Ovary (tissue), 3 donors: ENCODE data around the gene HIPK2.

ENCODE experiments used
- CTCF ChIP-seq, 3 donors: fragments of 450-650 bp in 2 of 3; fragments of 200-600 bp in 1 of 3; IDR thresholded peaks; one replicate each; pipeline versions ENCODE4 v1.5.1 to v1.8.0; 2016 to 2022; ENCODE audit warnings: antibody characterized with exemption in 3 of 3, mild to moderate bottlenecking in 1 of 3
- EP300 ChIP-seq: sonication (generic); formaldehyde crosslinking; IDR thresholded peaks from one replicate; pipeline ENCODE4 v1.6.1; 2017; ENCODE audit warnings: antibody characterized with exemption
- POLR2A ChIP-seq: fragments of 450-650 bp; IDR thresholded peaks from one replicate; pipeline ENCODE4 v1.6.1; 2017; ENCODE audit warnings: antibody characterized with exemption, mild to moderate bottlenecking, moderate library complexity
- donor health status: DM: no; HTN: no; CAD: no.

GRCh38 chr7:139525750-139526149 lies 252.0 kb downstream of the HIPK2 start:
- TF ChIP-seq EP300 (no peak), CTCF (IDR thresholded peaks at IDR 0.05) (no peak), POLR2A (no peak)
